HepG2 (cell line): Measurements from ENCODE around the gene FYB1. TPM values are rescaled to one million over a fixed set of nuclear protein-coding genes. Genes with fewer than 3 reads are reported as not detected.
A peak's percentile ranks its signal among the peaks of the same experiment; 100 is the strongest.
"Not testable (repeated sequence)": the region's sequence is repeated elsewhere in the genome, so short reads cannot be mapped to it uniquely, and the experiment has no call there.

Source experiments
- ATAC-seq: fragments of 200-7000 bp; cut with Tn5 transposase; 3 replicates; pipeline ENCODE4 v1.9.1; 2020; ENCODE audit warnings: mild to moderate bottlenecking, moderate library complexity
- BruUV-seq: library from RNA; stranded (reverse); fragments of 400-500 nt; replicated peaks from 2 replicates; lab custom pipeline; 2021; lab: Mats Ljungman, UMichigan
- CTCF ChIA-PET: fragments of 300-600 bp; formaldehyde crosslinking; extraction: SDS; loops from one replicate; lab custom pipeline; 2021; ENCODE audit warnings: low total read pairs, inconsistent platforms, low intra/inter-chr PET ratio; lab: Yijun Ruan, JAX
- POLR2A ChIA-PET: fragments of 350-600 bp; sonication (Branson Sonifier 250); formaldehyde crosslinking; loops from one replicate; lab custom pipeline; 2020; ENCODE audit warnings: antibody characterized with exemption, inconsistent platforms; lab: Yijun Ruan, JAX
- DNase-seq: peaks from one replicate; pipeline ENCODE4 v3.0.0-alpha.2; 2015; ENCODE audit warnings: low spot score
- FAIRE-seq: peaks from 3 replicates; lab custom pipeline; 2011; peaks lifted over from hg19 to GRCh38; lab: Jason Lieb, UNC
- H2AFZ ChIP-seq: one replicate; pipeline ENCODE4 v1.6.1; 2011; ENCODE audit warnings: low read length, inconsistent platforms
- H3K27ac ChIP-seq: fragments of 300-600 bp; 3 replicates; pipeline ENCODE4 v1.8.0; 2011; ENCODE audit warnings: mixed run types, mild to moderate bottlenecking, mixed read lengths, low read length, inconsistent platforms; ENCODE audit not compliant: insufficient read depth; ENCODE audit errors: extremely low read length
- H3K27me3 ChIP-seq, 2 experiments: fragments of 200-600 bp in 1 of 2; 2 replicates in 1 of 2; 3 replicates in 1 of 2; pipeline versions ENCODE4 v1.6.0 to v1.8.0; 2011; ENCODE audit warnings: low read length in 2 of 2, mild to moderate bottlenecking in 2 of 2, moderate library complexity in 2 of 2, inconsistent platforms in 1 of 2; ENCODE audit not compliant: insufficient read depth in 2 of 2, control insufficient read depth in 1 of 2
- H3K36me3 ChIP-seq, 2 experiments: fragments of 200-600 bp in 1 of 2; replicated peaks in 1 of 2; 2 replicates in 1 of 2; 3 replicates in 1 of 2; pipeline versions ENCODE4 v1.5.1 to v1.8.0; 2011; ENCODE audit warnings: low read length in 2 of 2, inconsistent platforms in 1 of 2; ENCODE audit not compliant: insufficient read depth in 2 of 2, control insufficient read depth in 1 of 2
- H3K4me1 ChIP-seq: 2 replicates; pipeline ENCODE4 v1.5.1; 2012; ENCODE audit warnings: low read length, inconsistent platforms; ENCODE audit not compliant: insufficient read depth
- H3K4me2 ChIP-seq: 2 replicates; pipeline ENCODE4 v1.6.0; 2011; ENCODE audit warnings: low read depth, low read length, inconsistent platforms
- H3K4me3 ChIP-seq, 3 experiments: fragments of 200-600 bp in 1 of 3; sonication (generic), shearing (Covaris generic) in 1 of 3; replicated peaks in 1 of 3; 2 replicates each; pipeline ENCODE4 v1.5.1; 2011 to 2016; ENCODE audit warnings: low read length in 3 of 3, inconsistent platforms in 2 of 3, low read depth in 2 of 3, mild to moderate bottlenecking in 2 of 3, control low read depth in 1 of 3, mixed read lengths in 1 of 3; ENCODE audit not compliant: insufficient read depth in 1 of 3
- H3K79me2 ChIP-seq: one replicate; pipeline ENCODE4 v1.6.1; 2011; ENCODE audit warnings: low read length, inconsistent platforms; ENCODE audit not compliant: insufficient read depth
- H3K9ac ChIP-seq: 2 replicates; pipeline ENCODE4 v1.6.0; 2011; ENCODE audit warnings: mild to moderate bottlenecking, low read depth, low read length, inconsistent platforms; ENCODE audit not compliant: insufficient read depth
- H3K9me3 ChIP-seq: 2 replicates; pipeline ENCODE4 v1.5.1; 2012; ENCODE audit warnings: mild to moderate bottlenecking, low read length
- H4K20me1 ChIP-seq: 2 replicates; pipeline ENCODE4 v1.6.0; 2011; ENCODE audit warnings: inconsistent platforms, mild to moderate bottlenecking, low read length, moderate library complexity; ENCODE audit not compliant: insufficient read depth
- CEBPB ChIP-seq: IDR thresholded peaks from 2 replicates; pipeline ENCODE4 v1.6.1; 2011; ENCODE audit warnings: low read depth, low read length, improper control_type of control experiment, borderline replicate concordance
- HOXD1 ChIP-seq: sonication (generic); formaldehyde crosslinking; IDR thresholded peaks from 2 replicates; pipeline ENCODE4 v1.5.0; 2020; ENCODE audit warnings: missing genetic modification reagents
- PBX2 ChIP-seq: IDR thresholded peaks from 2 replicates; pipeline ENCODE4 v1.6.1; 2016; ENCODE audit warnings: control low read depth
- SIX4 ChIP-seq: sonication (generic); formaldehyde crosslinking; IDR thresholded peaks from 2 replicates; pipeline ENCODE4 v1.4.0; 2020; ENCODE audit warnings: missing genetic modification reagents
- ZNF343 ChIP-seq: sonication (generic); formaldehyde crosslinking; IDR thresholded peaks from 2 replicates; pipeline ENCODE4 v1.4.0; 2020; ENCODE audit warnings: mild to moderate bottlenecking, missing genetic modification reagents
- ZNF550 ChIP-seq: sonication (generic); formaldehyde crosslinking; IDR thresholded peaks from 2 replicates; pipeline ENCODE4 v1.4.0; 2020; ENCODE audit warnings: mild to moderate bottlenecking, missing genetic modification reagents, borderline replicate concordance
- ZNF577 ChIP-seq: sonication (generic); formaldehyde crosslinking; IDR thresholded peaks from 2 replicates; pipeline ENCODE4 v1.4.0; 2020; ENCODE audit warnings: mild to moderate bottlenecking, low read depth, missing genetic modification reagents, borderline replicate concordance
- WGBS: methylation state at CpG from one replicate; pipeline ENCODE4 v1.1.6; 2017; ENCODE audit warnings: low lambda C conversion rate; 5-methylcytosine and 5-hydroxymethylcytosine counted together
- in situ Hi-C: cut with HindIII; loops from 2 replicates; pipeline ENCODE4 v1.10.0; 2017; ENCODE audit warnings: low pct_unique_long_range_greater_than_20kb; ENCODE audit not compliant: extremely low pct_ligation_motif_present
- intact Hi-C: fragments of 100-400 bp; cut with micrococcal nuclease; formaldehyde crosslinking; loops from one replicate; pipeline ENCODE4 v1.10.0; 2022; ENCODE audit not compliant: unreplicated experiment
- polyA plus RNA-seq, 8 experiments: library from polyadenylated mRNA; depleted of rRNA in 3 of 8; stranded (reverse) in 7 of 8; unstranded in 1 of 8; fragments of >200 nt; fragmentation: Illumina TruSeq in 4 of 8; extraction: Trizol in 4 of 8; gene quantifications; 2 replicates each; pipeline versions ENCODE4 v1.2.1 to v1.2.3, GENCODE V29; 2011 to 2016; ENCODE audit warnings: low read depth in 4 of 8, missing spikeins in 1 of 8, mixed read lengths in 1 of 8; ENCODE audit not compliant: insufficient read depth in 1 of 8
- total RNA-seq, 5 experiments: library from RNA; depleted of rRNA; stranded (reverse); fragments of >200 nt; fragmentation: Illumina TruSeq; extraction: Trizol; gene quantifications; 2 replicates each; pipeline ENCODE4 v1.2.3, GENCODE V29; 2016; ENCODE audit warnings: low read depth in 1 of 5

The FYB1 gene
- total and polyA plus RNA-seq, 2 of the 13 experiments (the other 11 are each of a cell fraction or from before 2014, with no cell fraction given), result 0.03 TPM; not detected in 1

GRCh38 chr5:39235648-39236047 lies 16.3 kb upstream of the FYB1 start:
- peaks cover 15% of the 10 kb centered on the region for H3K4me1 ChIP-seq
- in situ Hi-C loops (no loop called here), intact Hi-C loops (no loop called here)
- no peaks in the 10 kb centered on the region for H3K36me3 ChIP-seq
- no peak overlapping the region for H3K9ac ChIP-seq
- ChIA-PET POLR2A (no interaction called here), CTCF (no interaction called here)
- no peak for FAIRE-seq
- no peak overlapping the region for H2AFZ ChIP-seq
- no peaks in the 10 kb centered on the region for H3K79me2 ChIP-seq
- DNase-seq, result no peak
- no peak overlapping the region for H3K27ac ChIP-seq
- H3K4me2 ChIP-seq, result no peak overlapping the region
- H4K20me1 ChIP-seq, result no peaks in the 10 kb centered on the region
- WGBS, result 8% methylated on average over 3 of the region's 3 CpGs
- H3K9me3 ChIP-seq, result no peaks in the 10 kb centered on the region
- BruUV-seq, result no TSS peak
- H3K4me3 ChIP-seq, result no peak overlapping the region
- TF ChIP-seq ZNF550 (CRISPR knock-in tag), result no peak
- TF ChIP-seq CEBPB, result peak; percentile 64
- no peak for ATAC-seq
- H3K27me3 ChIP-seq, result no peaks in the 10 kb centered on the region

- ATAC-seq, FAIRE-seq, H3K4me2 ChIP-seq, H3K27me3 ChIP-seq, H3K79me2 ChIP-seq, CTCF ChIA-PET, POLR2A ChIA-PET, H2AFZ ChIP-seq, H3K36me3 ChIP-seq, intact Hi-C loops, DNase-seq, H3K9ac ChIP-seq, in situ Hi-C loops, BruUV-seq, H3K27ac ChIP-seq, H3K4me3 ChIP-seq, H3K9me3 ChIP-seq, H4K20me1 ChIP-seq: not testable (repeated sequence)
- H3K4me1 ChIP-seq, result peaks cover 15% of the 10 kb centered on the region
- 0% methylated on average over 1 of the region's 1 CpG for WGBS
Measured at GRCh38 chr5:39234494-39234893, 15.1 kb upstream of the FYB1 start.

GRCh38 chr5:39233783-39234182 lies 14.4 kb upstream of the FYB1 start:
- Histone ChIP-seq H3K4me1 (peaks cover 15% of the 10 kb centered on the region), H3K79me2 (no peaks in the 10 kb centered on the region)
- FAIRE-seq (no peak), DNase-seq (no peak)
- 36% methylated on average over 2 of the region's 2 CpGs for WGBS
- TF ChIP-seq ZNF577 (CRISPR knock-in tag), result no peak
- no peak for TF ChIP-seq ZNF343 (CRISPR knock-in tag)
- TF ChIP-seq HOXD1, result no peak
- TF ChIP-seq SIX4 (CRISPR knock-in tag), result no peak
- no peak for TF ChIP-seq PBX2 (CRISPR knock-in tag)
- TF ChIP-seq, all 625 proteins: peak for 0
- H4K20me1 ChIP-seq, result no peaks in the 10 kb centered on the region
- no peaks in the 10 kb centered on the region for H3K27me3 ChIP-seq
- no peak overlapping the region for H3K9ac ChIP-seq
- ATAC-seq, result no peak
- H3K36me3 ChIP-seq, result no peaks in the 10 kb centered on the region
- no peak overlapping the region for H3K27ac ChIP-seq
- in situ Hi-C loops, result no loop called here
- no TSS peak for BruUV-seq
- no peak overlapping the region for H2AFZ ChIP-seq
- intact Hi-C loops, result no loop called here
- no peak overlapping the region for H3K4me3 ChIP-seq
- no peak overlapping the region for H3K4me2 ChIP-seq
- H3K9me3 ChIP-seq, result no peaks in the 10 kb centered on the region
- ChIA-PET POLR2A (no interaction called here), CTCF (no interaction called here)
